HuH-7 (cell line): Measurements from ENCODE around the gene SMYD3.

Experiments
- DNase-seq: peaks from one replicate; pipeline ENCODE4 v3.0.0; 2011; ENCODE audit warnings: low spot score

The SMYD3 gene

GRCh38 chr1:246515390-246516005 lies 8.4 kb upstream of the SMYD3 start:
- DNase-seq: no peak

DNA sequence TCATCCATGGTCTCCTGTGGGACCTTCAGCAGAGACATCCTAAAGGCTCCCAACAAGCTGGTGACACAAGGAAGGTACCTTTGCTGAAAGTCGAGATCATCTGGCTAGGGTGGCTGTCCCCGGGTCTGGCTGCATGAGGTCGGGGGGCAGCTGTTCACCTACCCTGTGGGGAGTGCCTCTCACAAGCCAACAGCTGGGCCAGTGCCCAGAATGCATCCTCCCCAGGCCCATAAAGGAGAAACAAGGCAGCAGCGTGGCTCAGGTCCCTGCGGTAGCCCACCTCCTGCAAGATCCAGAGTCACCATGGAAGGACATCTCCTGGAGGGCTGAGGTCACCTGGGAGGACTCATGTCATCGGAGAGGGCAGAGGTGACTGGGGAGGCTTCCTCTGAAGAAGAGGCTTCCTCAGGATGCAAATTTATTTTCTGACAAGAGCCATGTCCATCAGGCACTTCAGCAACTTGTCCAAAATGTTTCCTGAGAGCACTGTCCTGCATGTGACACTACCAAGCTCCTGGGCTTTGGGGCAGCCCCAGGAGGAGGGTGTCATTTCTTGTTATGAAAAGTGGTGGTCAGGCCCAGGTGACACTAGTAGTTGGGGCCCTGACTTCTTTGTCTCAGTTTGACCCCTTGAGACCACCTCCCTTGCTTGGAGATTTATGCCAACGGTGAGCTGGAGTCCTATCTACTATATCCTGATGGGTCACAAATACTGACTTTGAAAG lies 6.7 kb upstream of the SMYD3 start:
- DNase-seq: no peak

DNA sequence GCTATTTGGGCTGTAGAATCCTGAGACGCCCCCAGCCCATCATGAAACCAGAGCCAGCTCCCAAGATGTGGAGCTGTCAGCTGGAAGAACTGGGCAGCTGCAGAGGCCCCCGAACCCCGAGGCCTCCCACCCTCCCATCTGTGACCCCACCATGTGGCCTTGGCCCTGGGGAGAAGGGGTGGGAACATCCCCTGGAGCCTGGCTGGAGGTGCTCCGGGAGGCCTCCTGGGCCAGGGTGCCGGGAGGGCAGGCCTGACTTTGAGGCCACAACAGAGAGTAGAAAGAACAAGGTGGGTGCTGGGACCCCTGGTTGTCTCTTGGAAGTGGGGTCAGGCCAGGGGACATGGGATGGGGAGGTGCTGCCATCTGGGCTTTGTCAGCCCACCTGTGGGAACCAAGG lies 6.0 kb upstream of the SMYD3 start:
- DNase-seq: no peak

- DNase-seq: no peak
Measured at GRCh38 chr1:246512635-246513034, 5.6 kb upstream of the SMYD3 start.

- DNase-seq: no peak
Measured at GRCh38 chr1:246512230-246512629, 5.2 kb upstream of the SMYD3 start.

GRCh38 chr1:246511203-246511602 lies 4.1 kb upstream of the SMYD3 start:
- no peak for DNase-seq

- no peak for DNase-seq
Measured at GRCh38 chr1:246510147-246511030, 3.3 kb upstream of the SMYD3 start.

DNA sequence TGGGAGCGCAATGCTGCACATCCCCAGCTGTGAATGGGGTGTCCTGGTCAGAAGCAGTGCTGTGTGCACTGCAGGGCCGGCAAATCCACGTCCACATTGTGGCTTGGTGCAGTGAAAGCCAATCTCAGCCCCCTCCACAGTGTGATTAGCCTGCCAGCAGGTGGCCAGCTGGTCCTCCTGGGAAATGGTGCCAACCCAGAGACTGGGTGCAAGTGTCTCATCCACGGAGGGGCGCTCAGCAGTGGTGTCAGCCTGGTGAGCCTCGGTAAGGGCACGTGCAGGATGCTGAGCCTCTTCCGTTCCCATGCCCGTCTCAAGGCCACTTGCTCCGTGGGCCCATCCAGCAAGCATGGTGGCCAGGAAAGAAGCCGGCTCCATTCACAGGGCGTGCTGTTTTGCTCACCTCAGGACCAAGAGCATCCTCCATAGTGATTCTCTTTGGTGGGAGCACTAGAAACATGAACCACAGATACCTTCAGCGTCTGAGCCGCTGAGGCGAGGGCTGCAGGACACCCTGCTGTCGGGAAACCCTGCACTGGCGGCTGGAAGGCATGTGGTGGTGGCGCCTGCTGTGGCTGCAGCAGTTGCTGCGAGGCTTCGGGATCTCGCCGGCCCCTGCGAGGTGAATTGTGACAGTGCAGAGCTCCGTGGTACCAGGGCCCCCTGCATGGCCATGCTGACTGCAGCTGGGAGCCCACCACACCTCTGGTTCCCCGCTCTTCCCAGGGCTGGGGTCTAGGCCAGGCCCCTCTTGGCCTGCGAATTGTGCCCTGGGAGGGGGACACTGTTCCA lies 2.0 kb upstream of the SMYD3 start:
- DNase-seq: no peak

GRCh38 chr1:246506367-246506673 lies 759 bp downstream of the SMYD3 start:
- no peak for DNase-seq

- DNase-seq: no peak
Measured at GRCh38 chr1:246503341-246503740, 3.7 kb downstream of the SMYD3 start.

GRCh38 chr1:246497331-246497915 lies 9.7 kb downstream of the SMYD3 start:
- peak; percentile 39 for DNase-seq

- DNase-seq: peak; percentile 63
Measured at GRCh38 chr1:246492611-246493245, 14.4 kb downstream of the SMYD3 start.

- no peak for DNase-seq
Measured at GRCh38 chr1:246491551-246492053, 15.5 kb downstream of the SMYD3 start.

DNA sequence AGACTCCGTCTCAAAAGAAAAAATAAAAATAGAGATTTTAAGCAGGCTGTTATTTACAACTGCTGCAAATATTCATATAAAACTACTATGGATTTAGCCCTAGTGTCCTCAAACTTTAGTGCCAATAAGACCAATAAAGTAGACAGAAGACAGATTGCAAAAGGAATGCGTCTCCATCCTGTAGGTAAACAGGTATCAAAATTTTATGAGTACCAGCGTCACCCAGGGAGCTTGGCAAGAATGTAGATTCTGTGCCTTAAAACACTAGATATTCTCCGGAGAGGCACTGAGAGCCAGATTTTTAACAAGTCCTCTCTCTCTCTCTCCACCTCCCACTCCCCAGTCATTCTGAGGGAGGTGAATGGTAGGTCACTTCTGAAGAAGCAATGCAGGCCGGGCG lies 18.4 kb downstream of the SMYD3 start:
- no peak for DNase-seq

GRCh38 chr1:246483569-246483933 lies 23.5 kb downstream of the SMYD3 start:
- DNase-seq: no peak

- DNase-seq: no peak
Measured at GRCh38 chr1:246482805-246483568, 24.1 kb downstream of the SMYD3 start.

DNA sequence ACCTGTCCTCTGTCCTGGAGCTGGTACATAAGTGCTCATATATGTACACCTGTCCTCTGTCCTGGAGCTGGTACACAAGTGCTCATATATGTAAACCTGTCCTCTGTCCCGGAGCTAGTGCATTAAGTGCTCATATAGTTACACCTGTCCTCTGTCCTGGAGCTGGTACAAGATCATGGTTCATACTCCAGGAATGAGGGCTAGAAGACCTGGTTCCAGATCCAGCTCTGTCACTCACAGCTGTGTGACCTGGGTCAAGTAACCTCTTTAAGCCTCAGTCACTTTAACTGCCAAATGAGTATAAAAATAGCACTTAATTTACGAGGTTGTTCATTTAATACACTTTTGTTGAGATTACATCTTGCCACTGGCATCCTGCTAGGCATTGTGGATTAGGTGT lies 28.0 kb downstream of the SMYD3 start:
- DNase-seq: no peak

DNA sequence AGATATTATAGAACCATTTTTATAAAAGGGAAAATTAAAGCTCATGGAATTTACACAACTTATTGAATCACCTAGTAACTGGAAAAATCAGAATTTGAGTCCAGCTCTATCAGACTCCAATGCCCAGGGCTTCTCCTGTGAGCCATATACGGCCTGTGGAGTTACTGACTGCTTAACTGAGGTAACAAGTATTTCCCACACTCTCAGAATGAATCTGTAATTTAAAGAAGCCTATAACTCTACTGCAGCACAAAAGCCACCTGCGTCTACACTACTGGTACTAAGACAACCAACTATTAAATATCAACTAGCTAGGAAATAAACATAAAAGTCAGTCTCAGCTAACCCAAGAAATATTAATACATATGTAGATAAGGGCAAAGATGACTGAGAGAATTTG lies 29.4 kb downstream of the SMYD3 start:
- DNase-seq: no peak

DNA sequence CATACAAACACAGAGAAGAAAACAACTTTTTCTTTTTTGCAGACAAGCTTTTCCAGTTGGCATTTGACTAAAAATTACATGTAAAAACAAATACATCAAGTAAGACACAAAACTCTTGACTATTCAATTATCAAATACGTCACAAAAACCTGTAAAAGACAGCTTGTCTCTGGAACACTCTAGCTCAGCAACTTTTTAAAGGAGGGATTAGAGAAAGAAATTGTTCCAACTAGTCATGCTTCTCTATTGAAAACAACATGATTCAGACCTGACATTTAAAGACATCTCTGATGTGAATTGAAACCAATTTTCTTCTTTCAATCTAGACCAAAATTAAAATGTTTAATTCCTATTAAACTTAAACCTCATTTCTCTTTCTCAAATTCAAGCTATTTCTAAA lies 30.3 kb downstream of the SMYD3 start:
- no peak for DNase-seq

DNA sequence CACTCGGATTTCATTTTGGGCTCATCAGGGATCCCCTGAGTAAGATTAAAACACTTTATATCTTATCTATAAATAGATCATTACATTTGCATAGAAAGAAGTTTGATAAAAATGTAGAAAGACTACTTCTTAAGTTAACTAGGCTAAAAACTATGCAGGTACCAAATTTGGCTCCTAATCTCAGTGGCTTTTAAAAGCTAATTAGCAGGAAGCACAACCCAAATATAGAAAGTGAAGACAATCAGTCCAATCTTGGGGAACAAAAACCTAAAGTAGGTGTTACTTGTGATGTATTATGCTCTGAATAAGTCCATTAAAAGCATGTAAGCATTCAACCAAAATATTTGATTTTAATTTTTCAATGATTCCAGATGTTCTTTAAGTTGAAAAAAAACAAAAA lies 35.4 kb downstream of the SMYD3 start:
- no peak for DNase-seq

GRCh38 chr1:246470585-246470984 lies 36.5 kb downstream of the SMYD3 start:
- no peak for DNase-seq
